PC-9 (cell line): Measurements from ENCODE around the gene LRRC56. TPM values are rescaled to one million over a fixed set of nuclear protein-coding genes. Genes with fewer than 3 reads are reported as not detected.

ENCODE experiments used
- BruUV-seq: library from RNA; stranded (reverse); fragments of 400-500 nt; replicated peaks from 2 replicates; lab custom pipeline; 2021; lab: Mats Ljungman, UMichigan
- CTCF ChIA-PET: fragments of 300-600 bp; sonication (Branson Sonifier 250); formaldehyde crosslinking; loops from one replicate; lab custom pipeline; 2022; ENCODE audit warnings: antibody characterized with exemption; lab: Charles Lee
- POLR2A ChIA-PET: fragments of 300-600 bp; sonication (Branson Sonifier 250); formaldehyde crosslinking; loops from one replicate; lab custom pipeline; 2022; ENCODE audit warnings: antibody characterized with exemption; ENCODE audit not compliant: unreplicated experiment; lab: Charles Lee
- DNase-seq, 2 experiments: peaks; one replicate each; pipeline versions ENCODE4 v3.0.0 to v3.0.0-alpha.2; 2015 to 2022; ENCODE audit warnings: mixed read lengths in 1 of 2
- H2AFZ ChIP-seq: fragments of 200-600 bp; sonication (generic); 2 replicates; pipeline ENCODE4 v1.8.1; 2017; ENCODE audit warnings: antibody characterized with exemption
- H3F3A ChIP-seq: fragments of 200-600 bp; sonication (generic); 2 replicates; pipeline ENCODE4 v1.8.1; 2017; ENCODE audit warnings: antibody characterized with exemption, mild to moderate bottlenecking, low read depth; ENCODE audit not compliant: insufficient read depth
- H3K27ac ChIP-seq: fragments of 200-600 bp; sonication (generic); 2 replicates; pipeline ENCODE4 v1.6.1; 2016; ENCODE audit warnings: mixed run types
- H3K27me3 ChIP-seq: fragments of 200-600 bp; sonication (generic); 2 replicates; pipeline ENCODE4 v1.6.1; 2016; ENCODE audit warnings: low read depth, mixed run types; ENCODE audit not compliant: insufficient read depth
- H3K36me3 ChIP-seq: fragments of 200-600 bp; sonication (generic); 2 replicates; pipeline ENCODE4 v1.6.1; 2016; ENCODE audit warnings: low read depth, mixed run types
- H3K4me1 ChIP-seq: fragments of 200-600 bp; sonication (generic); replicated peaks from 2 replicates; pipeline ENCODE4 v1.6.1; 2016; ENCODE audit warnings: mixed run types; ENCODE audit not compliant: insufficient read depth
- H3K4me2 ChIP-seq: fragments of 200-600 bp; sonication (generic); 2 replicates; pipeline ENCODE4 v1.6.1; 2017; ENCODE audit warnings: mixed run types
- H3K4me3 ChIP-seq: fragments of 200-600 bp; sonication (generic); 2 replicates; pipeline ENCODE4 v1.6.1; 2016; ENCODE audit warnings: mixed run types
- H3K79me2 ChIP-seq: fragments of 200-600 bp; sonication (generic); 2 replicates; pipeline ENCODE4 v1.6.1; 2017; ENCODE audit warnings: low read depth, mixed run types
- H3K9me2 ChIP-seq: fragments of 200-600 bp; sonication (generic); 2 replicates; pipeline ENCODE4 v1.8.1; 2017; ENCODE audit warnings: mild to moderate bottlenecking; ENCODE audit not compliant: insufficient read depth
- H3K9me3 ChIP-seq: fragments of 200-600 bp; sonication (generic); 2 replicates; pipeline ENCODE4 v1.8.1; 2016; ENCODE audit warnings: low read depth; ENCODE audit not compliant: insufficient read depth
- H4K20me1 ChIP-seq: fragments of 200-600 bp; sonication (generic); 2 replicates; pipeline ENCODE4 v1.8.1; 2017; ENCODE audit not compliant: insufficient read depth
- EZH2 ChIP-seq: fragments of 200-600 bp; sonication (generic); IDR thresholded peaks from 2 replicates; pipeline ENCODE4 v1.8.0; 2017; ENCODE audit warnings: antibody characterized with exemption, low read depth
- intact Hi-C: fragments of 100-400 bp; cut with micrococcal nuclease; formaldehyde crosslinking; loops from one replicate; pipeline ENCODE4 v1.10.0; 2022; ENCODE audit not compliant: unreplicated experiment
- total RNA-seq: library from RNA; stranded (reverse); gene quantifications from 2 replicates; pipeline ENCODE4 v1.2.3, GENCODE V29; 2021
- TF ChIP-seq, protein P1 (sequence below): fragments of 200-600 bp; sonication (generic); conservative IDR thresholded peaks from 2 replicates; pipeline ENCODE4 v1.6.1; 2017; ENCODE audit warnings: mixed run types, antibody characterized with exemption, mild to moderate bottlenecking, moderate library complexity

The LRRC56 gene
- total RNA-seq, 1 experiment from 2014 or later, result 5.0 TPM

DNA sequence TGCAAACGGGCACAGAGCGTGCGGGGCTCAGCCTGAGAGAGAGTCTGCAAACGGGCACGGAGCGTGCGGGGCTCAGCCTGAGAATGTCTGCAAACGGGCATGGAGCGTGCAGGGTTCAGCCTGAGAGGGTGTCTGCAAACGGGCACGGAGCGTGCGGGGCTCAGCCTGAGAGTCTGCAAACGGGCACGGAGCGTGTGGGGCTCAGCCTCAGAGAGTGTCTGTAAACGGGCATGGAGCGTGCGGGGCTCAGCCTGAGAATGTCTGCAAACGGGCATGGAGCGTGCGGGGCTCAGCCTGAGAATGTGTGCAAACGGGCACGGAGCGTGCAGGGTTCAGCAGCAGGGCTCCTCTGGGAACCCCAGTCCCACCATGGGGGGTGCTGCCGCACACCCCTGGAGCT is 52.5 kb downstream of the LRRC56 start:
- no peaks in the 10 kb centered on the region for H3K9me2 ChIP-seq

DNA sequence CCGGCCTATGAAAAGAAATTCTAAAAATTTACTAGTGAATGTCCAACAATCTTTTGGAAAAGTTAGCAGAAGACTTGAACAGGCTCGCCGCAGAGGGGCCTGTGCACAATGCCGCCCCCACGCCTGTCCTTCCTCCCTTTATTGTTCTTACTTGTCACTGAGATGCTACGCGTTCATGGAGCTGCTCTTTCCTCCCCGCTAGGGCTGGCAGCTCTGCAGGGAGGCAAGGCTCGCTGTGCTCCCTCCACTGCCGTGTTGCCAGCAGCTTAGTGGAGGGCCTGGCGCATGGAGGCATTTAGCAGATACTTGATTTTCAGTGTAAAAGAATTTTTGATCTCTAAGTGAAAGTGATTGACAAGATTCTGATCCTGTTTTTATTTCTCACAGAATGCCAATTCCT is 53.7 kb downstream of the LRRC56 start:
- intact Hi-C loops, result no loop called here
- CTCF ChIA-PET, result no interaction called here
- H3K9me2 ChIP-seq, result no peaks in the 10 kb centered on the region

More for the DNA sequence above, 52.5 kb downstream of the LRRC56 start:
- POLR2A ChIA-PET, result no interaction called here
- Histone ChIP-seq H3K79me2 (no peaks in the 10 kb centered on the region), H4K20me1 (peaks cover 10% of the 10 kb centered on the region), H3F3A (no peaks in the 10 kb centered on the region; the same call in 1 of the 2 replicates), H3K36me3 (no peaks in the 10 kb centered on the region), H3K9me3 (no peaks in the 10 kb centered on the region), H3K4me1 (no peaks in the 10 kb centered on the region), H3K4me2 (no peak overlapping the region), H3K27ac (no peak overlapping the region), H2AFZ (no peak overlapping the region), H3K27me3 (no peaks in the 10 kb centered on the region), H3K4me3 (no peak overlapping the region)
- no peak for DNase-seq
- intact Hi-C loops, result no loop called here
- CTCF ChIA-PET, result no interaction called here
- TF ChIP-seq, protein P1, sequence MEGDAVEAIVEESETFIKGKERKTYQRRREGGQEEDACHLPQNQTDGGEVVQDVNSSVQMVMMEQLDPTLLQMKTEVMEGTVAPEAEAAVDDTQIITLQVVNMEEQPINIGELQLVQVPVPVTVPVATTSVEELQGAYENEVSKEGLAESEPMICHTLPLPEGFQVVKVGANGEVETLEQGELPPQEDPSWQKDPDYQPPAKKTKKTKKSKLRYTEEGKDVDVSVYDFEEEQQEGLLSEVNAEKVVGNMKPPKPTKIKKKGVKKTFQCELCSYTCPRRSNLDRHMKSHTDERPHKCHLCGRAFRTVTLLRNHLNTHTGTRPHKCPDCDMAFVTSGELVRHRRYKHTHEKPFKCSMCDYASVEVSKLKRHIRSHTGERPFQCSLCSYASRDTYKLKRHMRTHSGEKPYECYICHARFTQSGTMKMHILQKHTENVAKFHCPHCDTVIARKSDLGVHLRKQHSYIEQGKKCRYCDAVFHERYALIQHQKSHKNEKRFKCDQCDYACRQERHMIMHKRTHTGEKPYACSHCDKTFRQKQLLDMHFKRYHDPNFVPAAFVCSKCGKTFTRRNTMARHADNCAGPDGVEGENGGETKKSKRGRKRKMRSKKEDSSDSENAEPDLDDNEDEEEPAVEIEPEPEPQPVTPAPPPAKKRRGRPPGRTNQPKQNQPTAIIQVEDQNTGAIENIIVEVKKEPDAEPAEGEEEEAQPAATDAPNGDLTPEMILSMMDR, result no peak
- TF ChIP-seq EZH2, result no peak
- no TSS peak for BruUV-seq

DNA sequence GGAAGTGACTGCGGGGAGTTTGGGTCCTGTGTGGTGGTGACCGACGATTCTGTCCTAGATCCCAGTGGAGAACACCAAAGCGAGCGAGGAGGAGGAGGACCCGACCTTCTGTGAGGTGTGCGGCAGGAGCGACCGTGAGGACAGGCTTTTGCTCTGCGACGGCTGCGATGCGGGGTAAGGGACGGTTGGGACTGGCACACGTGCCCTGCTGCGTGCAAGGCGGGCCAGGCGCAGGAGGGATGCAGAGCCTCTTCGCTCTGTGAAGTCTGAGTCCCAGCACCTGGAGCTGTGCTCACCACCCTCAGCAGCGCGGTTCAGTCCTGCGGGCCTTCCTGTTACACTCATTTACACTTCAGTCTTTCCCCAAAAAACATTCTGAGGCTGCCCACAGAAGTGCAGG is 55.2 kb downstream of the LRRC56 start:
- POLR2A ChIA-PET, result no interaction called here
- H3K4me1 ChIP-seq, result no peaks in the 10 kb centered on the region
- H2AFZ ChIP-seq, result no peak overlapping the region
- no peaks in the 10 kb centered on the region for H3K36me3 ChIP-seq
- no peak for TF ChIP-seq EZH2
- TF ChIP-seq, protein P1, result no peak
- no peaks in the 10 kb centered on the region for H3K9me3 ChIP-seq
- H3K9me2 ChIP-seq, result no peaks in the 10 kb centered on the region
- no peaks in the 10 kb centered on the region for H3K27me3 ChIP-seq
- BruUV-seq, result no TSS peak
- no peak overlapping the region for H3K27ac ChIP-seq
- no peak overlapping the region for H3K4me2 ChIP-seq
- CTCF ChIA-PET, result no interaction called here
- peaks cover 10% of the 10 kb centered on the region for H4K20me1 ChIP-seq
- DNase-seq, result no peak
- no peaks in the 10 kb centered on the region; the same call in 1 of the 2 replicates for H3F3A ChIP-seq
- intact Hi-C loops, result no loop called here
- no peaks in the 10 kb centered on the region for H3K79me2 ChIP-seq
- H3K4me3 ChIP-seq, result no peak overlapping the region

More for the DNA sequence above, 53.7 kb downstream of the LRRC56 start:
- Histone ChIP-seq H3K27ac (no peak overlapping the region), H3K4me1 (no peaks in the 10 kb centered on the region), H3K4me3 (no peak overlapping the region), H3F3A (no peaks in the 10 kb centered on the region; the same call in 1 of the 2 replicates), H4K20me1 (peaks cover 10% of the 10 kb centered on the region), H3K4me2 (no peak overlapping the region), H3K9me3 (no peaks in the 10 kb centered on the region), H3K27me3 (no peaks in the 10 kb centered on the region), H2AFZ (no peak overlapping the region), H3K79me2 (no peaks in the 10 kb centered on the region), H3K36me3 (no peaks in the 10 kb centered on the region)
- POLR2A ChIA-PET, result no interaction called here
- no peak for DNase-seq
- TF ChIP-seq, protein P1, result no peak
- TF ChIP-seq EZH2, result no peak
- no TSS peak for BruUV-seq
